ENCODE data around the gene C1orf198. TPM values are rescaled to one million over a fixed set of nuclear protein-coding genes. Genes with fewer than 3 reads are reported as not detected.

The C1orf198 gene
- polyA plus RNA-seq, 1 donor (not counting 4 experiments of a cell fraction or from before 2014, with no cell fraction given), result 6.8 TPM

DNA sequence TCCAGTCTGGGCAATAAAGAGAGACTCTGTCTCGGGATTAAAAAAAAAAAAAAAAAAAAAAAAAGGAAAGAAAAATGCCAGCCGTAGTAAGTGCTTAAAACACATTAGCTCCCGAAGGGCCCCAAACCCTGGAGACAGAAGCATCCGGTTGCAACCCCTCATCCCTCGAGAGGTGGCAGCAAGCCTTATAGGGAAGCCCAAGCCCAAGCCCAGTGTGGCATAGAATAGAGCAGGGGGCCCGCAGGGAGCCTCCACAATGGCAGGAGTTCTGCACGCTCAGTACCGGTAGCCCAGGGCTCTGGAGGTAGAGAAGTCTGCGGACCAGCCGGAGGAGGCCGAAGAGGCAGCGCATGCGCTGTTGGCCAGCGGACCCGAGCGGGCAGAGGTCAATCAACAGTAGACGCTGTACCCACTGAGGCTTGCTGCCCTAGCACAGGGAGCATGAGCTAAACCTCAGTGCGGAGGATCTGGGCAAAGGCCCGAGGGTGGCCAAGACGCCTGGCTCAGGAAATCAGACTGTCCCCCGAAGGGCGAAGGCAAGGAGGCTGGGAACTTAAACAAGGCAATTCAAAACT lies 34.1 kb upstream of the C1orf198 start:
- H3K79me2 ChIP-seq (ENCODE audit: control insufficient read depth, insufficient read depth, low read length), result no peaks in the 10 kb centered on the region
- no peaks in the 10 kb centered on the region for H3K9me3 ChIP-seq (ENCODE audit: control insufficient read depth, low read depth, low read length)
- H3K36me3 ChIP-seq (ENCODE audit: control insufficient read depth in 2 of 2, extremely low read depth in 1 of 2, insufficient read depth in 2 of 2, low read length in 2 of 2), result no peaks in the 10 kb centered on the region
- TF ChIP-seq EZH2 (IDR thresholded peaks at IDR 0.05; ENCODE audit: low read length), result no peak
- TF ChIP-seq, protein P1, sequence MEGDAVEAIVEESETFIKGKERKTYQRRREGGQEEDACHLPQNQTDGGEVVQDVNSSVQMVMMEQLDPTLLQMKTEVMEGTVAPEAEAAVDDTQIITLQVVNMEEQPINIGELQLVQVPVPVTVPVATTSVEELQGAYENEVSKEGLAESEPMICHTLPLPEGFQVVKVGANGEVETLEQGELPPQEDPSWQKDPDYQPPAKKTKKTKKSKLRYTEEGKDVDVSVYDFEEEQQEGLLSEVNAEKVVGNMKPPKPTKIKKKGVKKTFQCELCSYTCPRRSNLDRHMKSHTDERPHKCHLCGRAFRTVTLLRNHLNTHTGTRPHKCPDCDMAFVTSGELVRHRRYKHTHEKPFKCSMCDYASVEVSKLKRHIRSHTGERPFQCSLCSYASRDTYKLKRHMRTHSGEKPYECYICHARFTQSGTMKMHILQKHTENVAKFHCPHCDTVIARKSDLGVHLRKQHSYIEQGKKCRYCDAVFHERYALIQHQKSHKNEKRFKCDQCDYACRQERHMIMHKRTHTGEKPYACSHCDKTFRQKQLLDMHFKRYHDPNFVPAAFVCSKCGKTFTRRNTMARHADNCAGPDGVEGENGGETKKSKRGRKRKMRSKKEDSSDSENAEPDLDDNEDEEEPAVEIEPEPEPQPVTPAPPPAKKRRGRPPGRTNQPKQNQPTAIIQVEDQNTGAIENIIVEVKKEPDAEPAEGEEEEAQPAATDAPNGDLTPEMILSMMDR (optimal IDR thresholded peaks at IDR 0.05 in 1 of 3, IDR thresholded peaks at IDR 0.05 in 1 of 3, conservative IDR thresholded peaks at IDR 0.05 in 1 of 3; ENCODE audit: extremely low read depth in 1 of 3, insufficient read depth in 2 of 3, low read length in 3 of 3), result no peak
- H3K4me3 ChIP-seq (ENCODE audit: control insufficient read depth in 2 of 3, extremely low read depth in 1 of 3, insufficient read depth in 2 of 3, low read depth in 1 of 3, low read length in 3 of 3), result no peak overlapping the region
- no peak overlapping the region for H2AFZ ChIP-seq (ENCODE audit: control insufficient read depth, low read length)
- dilution Hi-C loops (cut with MboI; ENCODE audit: extremely low pct_ligation_motif_present, low sequenced_read_pairs), result no loop called here
- no peak for FAIRE-seq
- no peak overlapping the region for H3K27ac ChIP-seq (ENCODE audit: control insufficient read depth, insufficient read depth, low read length)
- no peaks in the 10 kb centered on the region for H3K4me1 ChIP-seq (ENCODE audit: control insufficient read depth, extremely low read depth, insufficient read depth, low read length)
- no peaks in the 10 kb centered on the region for H3K9me1 ChIP-seq (ENCODE audit: control insufficient read depth, extremely low read depth, insufficient read depth, low read length)
- no peak overlapping the region for H3K9ac ChIP-seq (ENCODE audit: control insufficient read depth, extremely low read depth, insufficient read depth, low read length)
- no peaks in the 10 kb centered on the region for H3K27me3 ChIP-seq (ENCODE audit: control insufficient read depth, extremely low read depth, insufficient read depth, low read length)
- no peak overlapping the region for H3K4me2 ChIP-seq (ENCODE audit: control insufficient read depth, extremely low read depth, insufficient read depth, low read depth, low read length)
- H4K20me1 ChIP-seq (ENCODE audit: control insufficient read depth, extremely low read depth, insufficient read depth, low read length), result no peaks in the 10 kb centered on the region
- no peak for DNase-seq (ENCODE audit: low read depth, low spot score)

DNA sequence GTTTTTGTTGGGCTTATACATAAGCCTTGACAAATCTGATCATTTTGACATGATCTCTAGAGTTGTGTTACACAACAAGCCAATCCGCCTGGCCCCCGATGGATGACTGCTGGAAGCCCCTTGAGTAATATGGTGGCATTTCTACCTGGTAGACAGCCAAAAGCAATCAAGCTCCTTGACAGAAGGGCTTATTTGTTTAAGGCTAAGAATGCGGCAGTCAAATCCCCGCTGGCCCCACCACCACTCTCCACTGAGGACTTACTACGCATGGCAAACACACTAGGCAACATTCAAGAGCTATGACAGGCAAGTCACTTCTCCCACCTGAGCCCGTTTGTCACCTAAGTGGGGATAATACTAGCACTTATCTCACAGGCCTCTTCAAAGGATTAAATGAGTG lies 33.4 kb upstream of the C1orf198 start:
- DNase-seq (ENCODE audit: low read depth, low spot score) (no peak), FAIRE-seq (no peak)
- Histone ChIP-seq H3K4me2 (ENCODE audit: control insufficient read depth, extremely low read depth, insufficient read depth, low read depth, low read length) (no peak overlapping the region), H3K36me3 (ENCODE audit: control insufficient read depth in 2 of 2, extremely low read depth in 1 of 2, insufficient read depth in 2 of 2, low read length in 2 of 2) (no peaks in the 10 kb centered on the region), H2AFZ (ENCODE audit: control insufficient read depth, low read length) (no peak overlapping the region), H3K9ac (ENCODE audit: control insufficient read depth, extremely low read depth, insufficient read depth, low read length) (no peak overlapping the region), H3K9me1 (ENCODE audit: control insufficient read depth, extremely low read depth, insufficient read depth, low read length) (no peaks in the 10 kb centered on the region), H3K79me2 (ENCODE audit: control insufficient read depth, insufficient read depth, low read length) (no peaks in the 10 kb centered on the region), H4K20me1 (ENCODE audit: control insufficient read depth, extremely low read depth, insufficient read depth, low read length) (no peaks in the 10 kb centered on the region), H3K27ac (ENCODE audit: control insufficient read depth, insufficient read depth, low read length) (no peak overlapping the region), H3K27me3 (ENCODE audit: control insufficient read depth, extremely low read depth, insufficient read depth, low read length) (no peaks in the 10 kb centered on the region), H3K4me1 (ENCODE audit: control insufficient read depth, extremely low read depth, insufficient read depth, low read length) (no peaks in the 10 kb centered on the region), H3K9me3 (ENCODE audit: control insufficient read depth, low read depth, low read length) (no peaks in the 10 kb centered on the region), H3K4me3 (ENCODE audit: control insufficient read depth in 2 of 3, extremely low read depth in 1 of 3, insufficient read depth in 2 of 3, low read depth in 1 of 3, low read length in 3 of 3) (no peak overlapping the region)
- dilution Hi-C loops (cut with MboI; ENCODE audit: extremely low pct_ligation_motif_present, low sequenced_read_pairs), result no loop called here
- no peak for TF ChIP-seq EZH2 (IDR thresholded peaks at IDR 0.05; ENCODE audit: low read length)
- TF ChIP-seq, protein P1 (optimal IDR thresholded peaks at IDR 0.05 in 1 of 3, IDR thresholded peaks at IDR 0.05 in 1 of 3, conservative IDR thresholded peaks at IDR 0.05 in 1 of 3; ENCODE audit: extremely low read depth in 1 of 3, insufficient read depth in 2 of 3, low read length in 3 of 3), result no peak

All from keratinocyte (primary cell).